ENCODE measurements around the gene RALGAPA2.
A peak's percentile ranks its signal among the peaks of the same experiment; 100 is the strongest.

Gene RALGAPA2

DNA sequence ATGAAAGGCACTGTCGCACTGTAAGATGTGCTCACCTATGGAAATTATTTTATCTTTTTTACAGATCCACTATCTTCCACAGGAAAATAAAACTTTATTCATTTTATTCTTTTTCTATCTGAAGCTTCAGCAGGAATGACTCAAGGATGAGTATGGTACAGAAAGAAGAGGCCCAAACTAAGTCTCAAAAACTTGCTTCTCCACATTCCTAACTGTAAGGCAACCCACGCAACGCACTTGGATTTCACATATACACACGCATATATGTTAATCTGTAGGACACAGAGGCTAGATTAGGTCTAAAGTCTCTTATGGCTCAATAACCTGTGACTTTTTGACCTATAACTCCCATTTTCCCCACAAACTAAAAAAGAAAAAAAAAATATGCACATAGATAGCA lies 81.9 kb downstream of the RALGAPA2 start:
- no peak for DNase-seq (ENCODE audit: low read depth, low spot score)

DNA sequence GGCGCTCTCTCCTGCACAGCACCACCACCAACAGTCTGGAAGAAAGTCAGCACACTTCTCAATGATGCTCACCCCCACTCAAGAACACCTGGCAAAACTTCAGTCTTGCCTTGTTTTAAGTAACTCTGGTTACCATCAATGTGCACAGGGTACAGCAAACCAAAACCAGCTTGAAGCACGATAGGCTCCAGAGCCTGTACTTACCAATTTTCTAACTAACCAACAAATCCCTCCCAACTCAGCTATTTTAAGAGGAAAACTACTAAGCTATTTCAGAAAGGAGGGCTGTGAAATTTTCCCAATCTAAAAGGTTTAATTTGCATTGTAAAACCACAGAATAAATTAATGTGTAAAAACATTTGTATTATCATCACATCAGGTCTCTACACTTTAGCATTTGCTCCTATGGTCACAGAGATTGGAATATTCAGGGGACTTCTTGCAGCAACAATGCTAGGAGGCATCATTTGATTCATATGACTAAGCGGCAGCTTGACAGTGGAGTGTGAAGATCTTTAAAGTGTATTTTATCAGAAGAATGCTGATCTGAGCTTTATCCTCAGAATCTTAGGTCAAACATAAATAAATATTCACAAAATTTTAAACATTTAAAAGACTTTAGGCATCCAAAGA lies 82.8 kb downstream of the RALGAPA2 start:
- no peak for DNase-seq (ENCODE audit: low read depth, low spot score)

DNA sequence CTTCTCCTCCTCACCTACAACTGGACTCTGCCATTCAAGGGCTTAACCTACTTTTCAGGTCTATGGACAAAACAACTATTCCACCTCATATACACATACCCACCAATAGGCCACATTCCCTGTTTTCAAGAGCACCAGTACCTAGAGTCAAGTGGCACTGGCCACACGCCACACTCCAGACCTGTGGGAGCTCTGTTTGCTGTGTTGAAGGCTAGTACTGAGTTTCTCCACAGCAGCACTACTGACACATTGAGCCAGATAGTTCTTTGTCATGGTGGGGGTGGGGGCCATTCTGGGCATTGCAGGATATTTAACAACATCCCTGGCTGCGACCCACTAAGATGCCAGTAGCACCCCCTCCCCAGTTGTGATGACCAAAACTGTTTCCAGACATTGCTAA lies 84.1 kb downstream of the RALGAPA2 start:
- no peak for DNase-seq (ENCODE audit: low read depth, low spot score)

DNA sequence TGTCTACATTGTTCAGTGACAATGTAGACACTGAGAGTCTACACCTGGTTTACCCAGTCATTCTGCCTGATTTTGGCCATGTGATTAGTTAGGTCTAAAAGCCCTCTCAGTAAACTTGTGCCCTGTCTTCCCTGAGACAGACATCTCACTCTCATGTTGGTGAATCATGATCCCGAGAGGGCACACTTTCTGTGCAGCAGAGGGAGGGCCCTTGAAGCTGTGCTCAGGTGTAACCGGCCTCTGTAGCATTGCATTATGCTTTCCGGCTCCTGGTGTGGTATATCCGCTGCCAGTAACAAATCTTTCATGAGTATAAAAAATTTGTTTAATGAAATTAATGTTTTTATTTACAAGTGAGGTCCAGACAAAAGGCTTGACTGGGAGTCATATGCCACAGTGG lies 85.0 kb downstream of the RALGAPA2 start:
- no peak for DNase-seq (ENCODE audit: low read depth, low spot score)

DNA sequence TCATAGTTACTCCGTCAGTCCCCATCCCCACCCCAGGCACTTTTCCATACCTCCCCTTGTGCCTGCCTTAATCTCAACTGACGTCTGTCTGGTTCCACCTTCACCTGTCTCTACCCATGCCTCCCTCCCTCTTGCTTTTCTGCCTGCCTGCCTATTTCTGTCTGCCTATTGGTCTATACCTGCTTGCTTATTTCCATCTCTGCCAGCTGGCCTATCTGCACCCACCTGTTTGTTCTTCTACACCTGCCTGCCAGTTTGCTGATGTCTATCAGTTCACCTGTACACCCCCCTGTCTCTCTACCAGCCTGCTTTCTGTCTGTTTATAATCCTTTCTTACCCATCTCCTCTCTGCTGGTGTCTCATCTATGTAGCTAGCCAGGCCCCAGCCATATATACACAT lies 87.5 kb downstream of the RALGAPA2 start:
- DNase-seq (ENCODE audit: low read depth, low spot score): no peak

DNA sequence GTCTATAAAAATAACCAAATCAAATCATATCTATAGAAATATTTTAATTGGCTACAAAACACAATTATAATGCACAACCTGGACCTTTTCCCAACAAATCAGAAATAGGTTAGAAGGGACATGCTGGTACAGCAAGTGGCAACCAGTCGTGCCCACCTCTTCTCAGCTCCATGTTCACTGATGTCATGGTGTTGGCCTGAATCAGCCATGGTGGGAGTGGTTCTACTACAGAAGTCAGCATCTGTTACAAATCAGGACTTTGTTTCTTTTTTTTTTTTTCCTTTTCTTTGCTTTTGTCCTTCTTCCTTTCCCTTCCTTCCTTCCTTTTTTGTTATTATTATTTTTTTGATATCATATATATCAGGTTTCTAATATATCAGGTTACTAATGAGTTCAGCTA lies 91.2 kb downstream of the RALGAPA2 start:
- no peak for DNase-seq (ENCODE audit: low read depth, low spot score)

- no peak for DNase-seq (ENCODE audit: low read depth, low spot score)
These were observed 98.1 kb downstream of the RALGAPA2 start for GRCh38 chr20:20614391-20614790.

DNA sequence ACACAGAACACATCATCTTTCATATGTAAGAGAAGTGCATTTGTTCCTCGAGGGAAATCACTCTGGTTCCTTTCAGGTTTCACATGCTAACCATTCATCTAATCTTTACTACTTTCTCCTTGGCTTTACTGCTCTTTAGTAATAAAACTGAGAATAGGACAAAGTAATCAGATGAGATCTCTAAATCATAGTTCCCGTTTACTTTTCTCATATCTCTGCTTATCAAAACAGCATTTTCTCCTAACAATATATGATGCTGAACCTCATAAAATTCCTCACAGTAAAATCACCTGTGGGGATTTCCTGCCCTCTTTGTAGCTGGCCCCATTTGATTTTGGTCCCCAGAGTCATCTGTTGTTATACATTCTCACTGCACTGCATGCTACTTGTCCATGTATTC lies 100.2 kb downstream of the RALGAPA2 start:
- DNase-seq (ENCODE audit: low read depth, low spot score): no peak

- DNase-seq (ENCODE audit: low read depth, low spot score): no peak
These were observed 101.3 kb downstream of the RALGAPA2 start for GRCh38 chr20:20611167-20611566.

GRCh38 chr20:20609522-20609921 lies 102.9 kb downstream of the RALGAPA2 start:
- DNase-seq (ENCODE audit: low read depth, low spot score): no peak

- no peak for DNase-seq (ENCODE audit: low read depth, low spot score)
These were observed 103.8 kb downstream of the RALGAPA2 start for GRCh38 chr20:20608641-20609040.

GRCh38 chr20:20608041-20608440 lies 104.4 kb downstream of the RALGAPA2 start:
- no peak for DNase-seq (ENCODE audit: low read depth, low spot score)

DNA sequence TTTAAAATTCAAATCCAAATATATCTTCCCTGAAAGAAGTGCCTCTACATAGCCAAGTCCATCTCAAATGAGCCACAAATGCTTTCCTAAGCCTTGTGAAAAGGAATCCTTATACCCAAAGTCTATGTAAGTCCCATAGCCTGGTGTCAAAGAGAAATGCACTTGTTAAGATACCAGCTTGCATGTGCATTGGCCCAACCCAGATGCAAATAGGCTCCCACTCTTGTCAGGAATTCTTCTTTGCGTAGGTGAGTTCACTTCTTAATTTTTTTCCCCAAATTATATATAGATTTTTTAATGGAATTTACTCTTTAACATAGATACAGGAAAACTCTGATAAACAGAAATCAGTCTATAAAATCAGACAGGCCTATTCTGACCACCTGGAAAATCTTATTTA lies 105.6 kb downstream of the RALGAPA2 start:
- DNase-seq (ENCODE audit: low read depth, low spot score): no peak

DNA sequence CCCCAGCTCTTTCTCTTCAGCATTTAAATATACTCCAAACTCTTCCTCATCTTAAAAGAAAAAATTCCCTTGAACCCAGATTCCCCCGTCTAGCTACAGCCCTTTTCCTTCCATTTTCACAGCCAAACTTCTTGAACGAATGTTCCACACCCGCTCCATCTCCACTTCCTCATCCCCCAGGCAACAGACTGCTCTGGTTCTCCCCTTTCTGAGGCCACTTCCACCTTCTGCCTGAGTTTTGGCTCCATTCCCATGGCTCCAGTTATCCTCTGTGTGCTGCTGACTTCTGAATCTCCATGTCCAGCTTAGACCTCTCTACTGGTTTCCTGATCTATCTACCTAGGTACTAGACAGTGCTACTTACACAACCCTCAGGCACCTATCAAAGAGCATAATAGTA lies 106.4 kb downstream of the RALGAPA2 start:
- no peak for DNase-seq (ENCODE audit: low read depth, low spot score)

- DNase-seq (ENCODE audit: low read depth, low spot score): no peak
These were observed 107.5 kb downstream of the RALGAPA2 start for GRCh38 chr20:20604907-20605306.

DNA sequence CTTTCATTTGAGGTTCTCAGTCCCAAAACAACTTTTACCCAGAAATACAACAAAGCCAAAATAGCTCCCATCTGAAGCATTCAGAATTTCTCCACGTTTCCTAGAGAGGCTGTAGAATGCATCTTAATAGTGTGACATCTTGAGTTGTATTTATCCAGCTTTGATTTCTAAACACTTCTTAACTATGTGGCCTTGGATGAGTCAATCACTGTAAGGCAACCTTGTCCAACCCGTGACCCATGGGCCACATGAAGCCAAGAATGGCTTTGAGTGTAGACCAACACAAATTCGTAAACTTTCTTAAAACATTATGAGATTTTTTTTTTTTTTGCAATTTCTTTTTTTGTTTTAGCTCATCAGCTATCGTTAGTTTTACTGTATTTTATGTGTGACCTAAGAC lies 108.1 kb downstream of the RALGAPA2 start:
- no peak for DNase-seq (ENCODE audit: low read depth, low spot score)

DNA sequence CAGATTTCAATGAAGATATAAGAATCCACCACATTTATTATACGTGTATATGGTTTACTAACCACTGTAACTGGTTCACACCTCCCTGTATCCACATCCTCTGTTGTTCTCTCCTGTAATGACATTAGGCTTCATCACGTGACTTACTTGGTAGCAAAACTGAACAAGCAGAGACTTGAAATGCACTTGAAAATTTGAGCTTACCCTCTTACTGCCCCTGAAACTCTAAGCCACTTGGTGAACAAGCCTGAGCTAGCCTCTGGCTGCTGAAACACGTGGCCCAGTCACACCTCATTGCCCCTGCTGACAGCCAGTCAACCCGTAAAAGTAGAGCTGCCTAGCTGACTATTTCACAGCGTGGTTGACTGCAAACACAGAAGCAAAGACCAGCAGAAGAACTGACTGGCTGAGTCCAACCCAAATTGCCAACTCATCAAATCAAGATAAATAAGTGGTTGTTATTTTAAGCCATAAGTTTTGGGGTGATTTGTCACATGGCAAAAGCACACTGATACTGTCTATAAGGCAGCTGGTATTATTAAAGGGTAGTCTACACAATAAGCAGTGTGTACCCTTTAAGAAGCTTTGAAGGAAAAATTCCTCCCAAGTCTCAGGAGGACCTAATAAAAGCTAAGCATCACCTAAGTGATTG lies 109.0 kb downstream of the RALGAPA2 start:
- no peak for DNase-seq (ENCODE audit: low read depth, low spot score)

GRCh38 chr20:20597966-20598365 lies 114.5 kb downstream of the RALGAPA2 start:
- DNase-seq (ENCODE audit: low read depth, low spot score): no peak

GRCh38 chr20:20594171-20594530 lies 118.3 kb downstream of the RALGAPA2 start:
- peak; percentile 18 for DNase-seq (ENCODE audit: low read depth, low spot score)

DNA sequence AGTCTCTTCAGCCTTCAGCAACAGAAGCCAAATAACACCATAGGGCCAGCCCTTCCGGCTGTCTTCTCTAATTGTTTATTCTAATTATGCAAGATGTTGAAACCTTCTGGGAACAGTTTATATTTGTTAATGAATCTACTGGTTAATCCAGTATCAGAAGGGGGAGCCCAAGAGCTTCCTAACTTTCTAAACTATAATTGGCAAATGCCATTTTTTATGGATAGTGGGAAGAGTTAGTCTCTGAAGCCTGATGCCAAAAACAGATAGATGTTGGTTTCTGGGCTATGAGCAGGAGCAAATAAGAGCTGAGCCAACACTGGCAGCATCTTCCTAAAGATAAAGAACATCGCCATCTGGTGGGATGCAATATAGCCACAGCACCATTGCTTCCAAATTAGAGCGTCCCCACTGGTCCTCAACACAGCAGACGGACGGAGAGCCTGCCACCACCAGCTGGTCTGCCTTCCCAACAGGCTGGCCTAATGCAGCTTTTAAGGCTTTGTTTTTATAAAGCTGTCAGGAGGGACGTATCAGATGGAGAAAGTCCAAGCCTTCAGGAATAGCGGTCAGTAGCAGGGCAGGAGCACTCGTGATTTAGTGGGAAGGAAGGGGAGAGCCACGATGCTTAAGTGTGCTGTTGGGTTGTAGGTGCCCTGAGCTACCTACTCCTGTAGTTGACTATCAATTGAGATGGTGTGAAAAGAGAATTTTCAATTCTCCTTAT lies 118.8 kb downstream of the RALGAPA2 start:
- peak; percentile 7 for DNase-seq (ENCODE audit: low read depth, low spot score)

DNA sequence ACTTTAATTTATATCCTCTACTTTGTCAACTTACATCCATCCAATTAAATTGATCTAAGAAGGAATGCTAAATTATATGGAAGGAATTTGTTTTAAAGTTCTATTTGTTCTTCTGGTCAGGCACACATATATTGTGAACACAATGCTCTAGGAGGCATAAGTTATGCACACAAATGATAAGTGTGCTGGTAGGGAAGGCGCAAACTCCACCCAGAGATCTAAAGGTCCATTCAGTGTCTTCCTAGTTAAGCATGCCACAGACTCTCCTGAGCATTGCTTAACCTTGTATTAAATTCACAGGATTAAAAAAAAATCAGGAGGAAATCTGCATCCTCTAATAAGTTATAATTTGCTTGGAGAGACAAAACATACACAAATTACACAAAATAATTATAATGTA lies 127.3 kb downstream of the RALGAPA2 start:
- no peak for DNase-seq (ENCODE audit: low read depth, low spot score)

GRCh38 chr20:20582734-20583133 lies 129.7 kb downstream of the RALGAPA2 start:
- DNase-seq (ENCODE audit: low read depth, low spot score): no peak

DNA sequence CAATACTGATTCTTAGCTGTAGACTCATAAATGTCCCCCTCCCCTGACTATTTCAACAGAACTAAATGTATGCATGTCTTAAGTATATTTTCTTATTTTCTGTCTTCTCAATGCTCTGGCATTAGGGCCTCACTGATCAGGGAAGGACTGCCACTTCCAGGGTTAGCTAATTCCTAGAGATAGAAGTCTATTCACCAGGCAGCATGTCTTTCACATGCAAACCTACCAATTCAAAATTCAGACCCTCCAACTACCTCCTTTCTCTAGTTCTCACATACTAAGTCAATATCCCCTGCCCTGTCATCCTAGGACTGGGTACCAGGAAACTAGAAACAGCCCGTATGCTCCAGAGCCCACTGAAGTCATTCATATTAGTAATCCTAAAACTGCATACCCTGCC lies 132.3 kb downstream of the RALGAPA2 start:
- DNase-seq (ENCODE audit: low read depth, low spot score): no peak

Data from smooth muscle cell of the brain vasculature (primary cell).